Neural progenitor cell (in vitro differentiated cells): Measurements from ENCODE around the gene FOXN3.

Experiments used
- EZH2 ChIP-seq: fragments of 200-600 bp; sonication (generic); IDR thresholded peaks from 2 replicates; pipeline ENCODE4 v1.6.1; 2017; ENCODE audit warnings: antibody characterized with exemption, mild to moderate bottlenecking, moderate library complexity
- EZH2phosphoT487 ChIP-seq: fragments of 200-600 bp; sonication (generic); IDR thresholded peaks from 2 replicates; pipeline ENCODE4 v1.6.1; 2017; ENCODE audit warnings: antibody characterized with exemption
- TF ChIP-seq, protein P1 (sequence below): fragments of 200-600 bp; sonication (generic); IDR thresholded peaks from 2 replicates; pipeline ENCODE4 v1.5.1; 2017; ENCODE audit warnings: antibody characterized with exemption, mild to moderate bottlenecking

- TF ChIP-seq, protein P1, sequence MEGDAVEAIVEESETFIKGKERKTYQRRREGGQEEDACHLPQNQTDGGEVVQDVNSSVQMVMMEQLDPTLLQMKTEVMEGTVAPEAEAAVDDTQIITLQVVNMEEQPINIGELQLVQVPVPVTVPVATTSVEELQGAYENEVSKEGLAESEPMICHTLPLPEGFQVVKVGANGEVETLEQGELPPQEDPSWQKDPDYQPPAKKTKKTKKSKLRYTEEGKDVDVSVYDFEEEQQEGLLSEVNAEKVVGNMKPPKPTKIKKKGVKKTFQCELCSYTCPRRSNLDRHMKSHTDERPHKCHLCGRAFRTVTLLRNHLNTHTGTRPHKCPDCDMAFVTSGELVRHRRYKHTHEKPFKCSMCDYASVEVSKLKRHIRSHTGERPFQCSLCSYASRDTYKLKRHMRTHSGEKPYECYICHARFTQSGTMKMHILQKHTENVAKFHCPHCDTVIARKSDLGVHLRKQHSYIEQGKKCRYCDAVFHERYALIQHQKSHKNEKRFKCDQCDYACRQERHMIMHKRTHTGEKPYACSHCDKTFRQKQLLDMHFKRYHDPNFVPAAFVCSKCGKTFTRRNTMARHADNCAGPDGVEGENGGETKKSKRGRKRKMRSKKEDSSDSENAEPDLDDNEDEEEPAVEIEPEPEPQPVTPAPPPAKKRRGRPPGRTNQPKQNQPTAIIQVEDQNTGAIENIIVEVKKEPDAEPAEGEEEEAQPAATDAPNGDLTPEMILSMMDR: no peak
- no peak for TF ChIP-seq EZH2
- no peak for TF ChIP-seq EZH2phosphoT487
These were observed 199.1 kb downstream of the FOXN3 start for GRCh38 chr14:89217891-89218290.
